ENCODE results near the gene MCFD2. TPM values are rescaled to one million over a fixed set of nuclear protein-coding genes. Genes with fewer than 3 reads are reported as not detected.

The MCFD2 gene
- total RNA-seq, result 78.0 to 82.0 TPM (median 81.9 TPM) in 3 replicates

GRCh38 chr2:46915281-46915810 is at the start of gene MCFD2:
TSS of gene MCFD2 (minus strand) at chr2:46915806. CDS start at chr2:46909171, 6,635 bp downstream.
- H3K36me3 Mint-ChIP-seq, result peaks cover 8% of the 10 kb centered on the region

GRCh38 chr2:46964835-46965560 is 49.4 kb upstream of the MCFD2 start:
- H3K4me1 Mint-ChIP-seq, result peaks cover 8% of the 10 kb centered on the region
- no peak for TF ChIP-seq CTCF (IDR thresholded peaks at IDR 0.05; ENCODE audit: unreplicated experiment)
- H3K4me3 Mint-ChIP-seq, result no peak overlapping the region
- no peaks in the 10 kb centered on the region for H3K27me3 Mint-ChIP-seq (ENCODE audit: low read depth)
- no peaks in the 10 kb centered on the region for H3K9me3 Mint-ChIP-seq
- no peak for DNase-seq (ENCODE audit: low spot score in 2 of 2, unreplicated experiment in 2 of 2)
- H3K36me3 Mint-ChIP-seq, result peaks cover 3% of the 10 kb centered on the region
- peak overlapping the region; percentile 72 for H3K27ac Mint-ChIP-seq

More at GRCh38 chr2:46915281-46915810, at the start of gene MCFD2:
- Mint-ChIP-seq H3K27ac (peak within 1 kb of the TSS; percentile 92), H3K4me3 (peak within 1 kb of the TSS; percentile 78), H3K4me1 (peaks cover 29% of the 10 kb centered on the region), H3K9me3 (no peaks in the 10 kb centered on the region), H3K27me3 (ENCODE audit: low read depth) (no peaks in the 10 kb centered on the region)
- no peak for TF ChIP-seq CTCF (IDR thresholded peaks at IDR 0.05; ENCODE audit: unreplicated experiment)
- DNase-seq (ENCODE audit: low spot score in 2 of 2, unreplicated experiment in 2 of 2), result no peak

GRCh38 chr2:46963941-46964673 is 48.5 kb upstream of the MCFD2 start:
- H3K36me3 Mint-ChIP-seq, result peaks cover 3% of the 10 kb centered on the region
- H3K27me3 Mint-ChIP-seq (ENCODE audit: low read depth), result no peaks in the 10 kb centered on the region
- H3K4me3 Mint-ChIP-seq, result no peak overlapping the region
- H3K27ac Mint-ChIP-seq, result no peak overlapping the region
- no peak for TF ChIP-seq CTCF (IDR thresholded peaks at IDR 0.05; ENCODE audit: unreplicated experiment)
- peaks cover 8% of the 10 kb centered on the region for H3K4me1 Mint-ChIP-seq
- no peak for DNase-seq (ENCODE audit: low spot score in 2 of 2, unreplicated experiment in 2 of 2)
- H3K9me3 Mint-ChIP-seq, result no peaks in the 10 kb centered on the region

- Mint-ChIP-seq H3K27me3 (ENCODE audit: low read depth) (no peaks in the 10 kb centered on the region), H3K4me1 (peaks cover 8% of the 10 kb centered on the region), H3K27ac (no peak overlapping the region), H3K9me3 (no peaks in the 10 kb centered on the region), H3K36me3 (peaks cover 8% of the 10 kb centered on the region), H3K4me3 (no peak overlapping the region)
- DNase-seq (ENCODE audit: low spot score in 2 of 2, unreplicated experiment in 2 of 2), result no peak
- TF ChIP-seq CTCF (IDR thresholded peaks at IDR 0.05; ENCODE audit: unreplicated experiment), result no peak
Observed at GRCh38 chr2:46963210-46963609, 47.6 kb upstream of the MCFD2 start.

- H3K4me1 Mint-ChIP-seq, result peaks cover 8% of the 10 kb centered on the region
- H3K27me3 Mint-ChIP-seq (ENCODE audit: low read depth), result no peaks in the 10 kb centered on the region
- TF ChIP-seq CTCF (IDR thresholded peaks at IDR 0.05; ENCODE audit: unreplicated experiment), result no peak
- no peak for DNase-seq (ENCODE audit: low spot score in 2 of 2, unreplicated experiment in 2 of 2)
- H3K4me3 Mint-ChIP-seq, result no peak overlapping the region
- H3K36me3 Mint-ChIP-seq, result peaks cover 10% of the 10 kb centered on the region
- H3K27ac Mint-ChIP-seq, result no peak overlapping the region
- H3K9me3 Mint-ChIP-seq, result no peaks in the 10 kb centered on the region
Observed at GRCh38 chr2:46962751-46963150, 47.1 kb upstream of the MCFD2 start.
